CD14-positive monocyte (primary cell): Measurements from ENCODE around the gene PRICKLE1. TPM values are rescaled to one million over a fixed set of nuclear protein-coding genes. Genes with fewer than 3 reads are reported as not detected.

ENCODE experiments used
- DNase-seq, 3 donors: peaks; one replicate each; pipeline ENCODE4 v3.0.0-alpha.2; 2011 to 2022
- H2AFZ ChIP-seq: 2 replicates; pipeline ENCODE4 v1.6.0; 2012; ENCODE audit warnings: mild to moderate bottlenecking, low read depth, low read length, inconsistent platforms; ENCODE audit not compliant: insufficient read depth, poor library complexity, severe bottlenecking
- H3K27ac ChIP-seq, 2 donors: 1 replicate in 1 of 2; 2 replicates in 1 of 2; pipeline ENCODE4 v1.5.1; 2012 to 2013; ENCODE audit warnings: low read length in 2 of 2, control low read depth in 1 of 2, inconsistent platforms in 1 of 2, low read depth in 1 of 2, mild to moderate bottlenecking in 1 of 2
- H3K27me3 ChIP-seq, 2 donors: one replicate each; pipeline versions ENCODE4 v1.6.0 to v1.6.1; 2011 to 2013; ENCODE audit warnings: low read length in 2 of 2; ENCODE audit not compliant: control insufficient read depth in 2 of 2, insufficient read depth in 2 of 2
- H3K36me3 ChIP-seq, 2 donors: replicated peaks in 1 of 2; 1 replicate in 1 of 2; 2 replicates in 1 of 2; pipeline versions ENCODE4 v1.5.1 to v1.6.1; 2012 to 2013; ENCODE audit warnings: low read length in 2 of 2, control low read depth in 1 of 2, inconsistent platforms in 1 of 2, mild to moderate bottlenecking in 1 of 2; ENCODE audit not compliant: insufficient read depth in 2 of 2, control insufficient read depth in 1 of 2
- H3K4me1 ChIP-seq, 2 donors: 1 replicate in 1 of 2; 2 replicates in 1 of 2; pipeline versions ENCODE4 v1.5.1 to v1.6.1; 2012 to 2013; ENCODE audit warnings: low read length in 2 of 2, control low read depth in 1 of 2, inconsistent platforms in 1 of 2, mild to moderate bottlenecking in 1 of 2, moderate library complexity in 1 of 2; ENCODE audit not compliant: insufficient read depth in 2 of 2, control insufficient read depth in 1 of 2
- H3K4me2 ChIP-seq: replicated peaks from 2 replicates; pipeline ENCODE3; 2012; ENCODE audit warnings: low read length, moderate library complexity, mild to moderate bottlenecking; ENCODE audit not compliant: poor library complexity, severe bottlenecking; ENCODE audit errors: extremely low read depth
- H3K4me3 ChIP-seq, 3 experiments: fragments of 200-600 bp in 1 of 3; sonication (generic) in 1 of 3; replicated peaks in 1 of 3; 1 replicate in 2 of 3; 2 replicates in 1 of 3; pipeline ENCODE4 v1.5.1; 2011 to 2013; ENCODE audit warnings: low read length in 3 of 3, mild to moderate bottlenecking in 3 of 3, control low read depth in 2 of 3, low read depth in 2 of 3, inconsistent platforms in 1 of 3, moderate library complexity in 1 of 3
- H3K79me2 ChIP-seq: 2 replicates; pipeline ENCODE4 v1.6.0; 2012; ENCODE audit warnings: mild to moderate bottlenecking, control low read depth, inconsistent platforms, low read length, moderate library complexity; ENCODE audit not compliant: insufficient read depth
- H3K9ac ChIP-seq: 2 replicates; pipeline ENCODE4 v1.6.0; 2017; ENCODE audit warnings: low read length, mild to moderate bottlenecking; ENCODE audit not compliant: insufficient read depth, poor library complexity, severe bottlenecking
- H3K9me3 ChIP-seq, 2 donors: replicated peaks in 1 of 2; 1 replicate in 1 of 2; 2 replicates in 1 of 2; pipeline versions ENCODE4 v1.5.1 to v1.6.1; 2012 to 2013; ENCODE audit warnings: low read length in 2 of 2, control low read depth in 1 of 2; ENCODE audit not compliant: control insufficient read depth in 1 of 2, insufficient read depth in 1 of 2
- H4K20me1 ChIP-seq: 2 replicates; pipeline ENCODE4 v1.6.0; 2012; ENCODE audit warnings: mild to moderate bottlenecking, low read length, control low read depth, moderate library complexity; ENCODE audit not compliant: insufficient read depth
- H3K27ac Mint-ChIP-seq, 7 donors: one replicate each; pipeline ENCODE4 v1.8.0; 2020; ENCODE audit warnings: mild to moderate bottlenecking in 7 of 7, mixed read lengths in 7 of 7, moderate library complexity in 6 of 7, inconsistent platforms in 2 of 7
- H3K27me3 Mint-ChIP-seq, 3 donors: one replicate each; pipeline ENCODE4 v1.8.0; 2021 to 2022; ENCODE audit warnings: low read depth in 3 of 3, mild to moderate bottlenecking in 3 of 3, mixed read lengths in 3 of 3, moderate library complexity in 3 of 3, inconsistent platforms in 1 of 3
- H3K36me3 Mint-ChIP-seq, 2 donors: one replicate each; pipeline ENCODE4 v1.8.0; 2020; ENCODE audit warnings: mixed read lengths in 2 of 2, inconsistent platforms in 1 of 2, mild to moderate bottlenecking in 1 of 2
- H3K4me1 Mint-ChIP-seq: one replicate; pipeline ENCODE4 v1.8.0; 2020; ENCODE audit warnings: mild to moderate bottlenecking, mixed read lengths
- H3K4me3 Mint-ChIP-seq, 2 donors: one replicate each; pipeline ENCODE4 v1.8.0; 2020; ENCODE audit warnings: mild to moderate bottlenecking in 2 of 2, mixed read lengths in 2 of 2, moderate library complexity in 1 of 2
- H3K9me3 Mint-ChIP-seq, 7 donors: one replicate each; pipeline ENCODE4 v1.8.0; 2020 to 2022; ENCODE audit warnings: mixed read lengths in 7 of 7, mild to moderate bottlenecking in 6 of 7, moderate library complexity in 6 of 7, inconsistent platforms in 2 of 7
- CTCF ChIP-seq: fragments of 200-600 bp; IDR thresholded peaks from one replicate; pipeline ENCODE4 v1.8.0; 2022; ENCODE audit warnings: antibody characterized with exemption, mild to moderate bottlenecking
- WGBS: methylation state at CpG from one replicate; pipeline ENCODE4 v1.1.5; 2013; ENCODE audit warnings: missing lambda C conversion rate; ENCODE audit not compliant: insufficient coverage; 5-methylcytosine and 5-hydroxymethylcytosine counted together
- intact Hi-C, 2 donors: fragments of 100-400 bp; cut with micrococcal nuclease; formaldehyde crosslinking; loops; one replicate each; pipeline versions ENCODE4 v1.15.0 to v1.15.1; 2023
- polyA plus RNA-seq, 3 donors: library from polyadenylated mRNA; depleted of rRNA in 1 of 3; unstranded in 2 of 3; stranded (reverse) in 1 of 3; fragments of 300-500 nt in 2 of 3; fragments of >200 nt in 1 of 3; fragmentation: Illumina TruSeq in 2 of 3; gene quantifications; 1 replicate in 2 of 3; 2 replicates in 1 of 3; pipeline ENCODE4 v1.2.3, GENCODE V29; 2012 to 2021

The PRICKLE1 gene
- polyA plus RNA-seq, 3 donors, result 1.3 to 5.1 (median 2.6) TPM

DNA sequence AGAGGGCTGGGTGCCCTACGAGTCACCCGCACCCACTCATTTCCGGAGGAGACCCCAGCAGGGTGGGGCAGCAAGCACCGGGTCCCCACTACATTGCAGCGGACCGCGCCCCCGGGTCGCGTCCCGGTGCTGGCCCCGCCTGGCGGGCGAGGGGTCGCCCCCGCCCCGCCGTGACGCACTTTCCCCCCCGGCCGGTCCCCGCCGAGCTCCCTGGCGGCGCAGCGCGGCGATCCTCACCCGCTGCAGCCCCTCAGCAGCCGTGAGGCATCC is 106.1 kb downstream of the PRICKLE1 start:
- H3K27ac ChIP-seq, result no peak overlapping the region
- H3K4me1 Mint-ChIP-seq, result peaks cover 17% of the 10 kb centered on the region
- peaks cover 53 to 81% (median 61%) of the 10 kb centered on the region in 3 donors for H3K27me3 Mint-ChIP-seq
- no peaks in the 10 kb centered on the region for H4K20me1 ChIP-seq
- no peaks in the 10 kb centered on the region for H3K9me3 ChIP-seq
- DNase-seq, result peak in 1 of 3 donors; percentile 5
- H3K36me3 ChIP-seq, result no peaks in the 10 kb centered on the region
- WGBS, result 0% methylated on average over 29 of the region's 30 CpGs
- intact Hi-C loops, result no loop called here
- peak overlapping the region; percentile 96 for H3K4me2 ChIP-seq
- peak overlapping the region in 1 of 7 donors; percentile 3 for H3K27ac Mint-ChIP-seq
- peak overlapping the region; percentile 90 to 97 for H3K4me3 Mint-ChIP-seq
- H3K27me3 ChIP-seq, result peaks cover 51 to 74% of the 10 kb centered on the region in 2 donors
- peak overlapping the region; percentile 88 for H2AFZ ChIP-seq
- no peaks in the 10 kb centered on the region for H3K79me2 ChIP-seq
- no peak for TF ChIP-seq CTCF
- peak overlapping the region; percentile 55 for H3K9ac ChIP-seq
- H3K9me3 Mint-ChIP-seq, result peaks cover 0 to 13% (median 6%) of the 10 kb centered on the region in 7 donors
- H3K4me1 ChIP-seq, result peaks cover 13 to 21% of the 10 kb centered on the region in 2 donors
- peaks cover 6 to 7% of the 10 kb centered on the region in 2 donors for H3K36me3 Mint-ChIP-seq
- H3K4me3 ChIP-seq, result peak overlapping the region; percentile 50 to 81 (median 58)

DNA sequence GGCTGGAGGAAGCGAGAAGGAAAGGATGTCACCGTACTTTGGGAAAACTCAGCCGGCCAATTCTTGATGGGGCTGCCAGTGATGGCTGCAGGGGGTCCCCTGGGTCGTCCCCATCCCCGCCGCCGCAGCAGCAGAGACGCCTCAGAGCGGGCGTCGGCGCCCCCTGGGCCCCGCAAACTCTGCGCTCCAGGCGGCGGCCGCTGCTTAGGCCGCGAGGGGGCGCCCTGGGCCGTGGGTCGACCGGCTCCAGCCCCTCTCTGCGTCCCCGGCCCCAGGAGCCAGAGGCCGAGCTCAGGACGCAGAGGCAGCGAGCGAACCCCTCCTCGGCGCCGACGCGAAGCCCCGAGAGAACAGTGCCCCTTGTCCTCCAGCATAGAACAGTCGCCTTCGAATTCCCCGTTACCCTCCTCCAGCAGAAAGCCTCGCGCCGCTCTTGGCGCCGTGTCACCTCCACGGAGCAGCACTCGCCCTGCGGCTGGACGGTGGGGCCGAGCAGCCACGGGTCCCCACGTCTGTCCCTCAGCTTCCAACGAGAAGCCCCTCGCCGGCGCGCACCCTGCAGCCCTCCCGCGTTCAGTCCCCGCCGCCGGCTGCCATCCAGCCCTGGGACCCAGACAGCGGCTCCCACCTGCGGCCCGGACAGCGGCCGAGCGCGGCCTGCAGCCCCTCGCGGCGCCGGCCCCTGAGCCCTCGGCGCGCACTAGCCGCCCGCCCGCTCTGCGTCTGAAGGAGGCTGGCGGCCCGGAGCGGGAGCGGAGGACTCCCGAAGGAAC is 106.6 kb downstream of the PRICKLE1 start:
- intact Hi-C loops, result no loop called here
- Mint-ChIP-seq H3K4me3 (peak overlapping the region; percentile 86 to 95), H3K27me3 (peaks cover 48 to 81% (median 57%) of the 10 kb centered on the region in 3 donors), H3K4me1 (peaks cover 17% of the 10 kb centered on the region), H3K36me3 (peaks cover 6 to 7% of the 10 kb centered on the region in 2 donors), H3K9me3 (peaks cover 0 to 13% (median 6%) of the 10 kb centered on the region in 7 donors), H3K27ac (peak overlapping the region in 1 of 7 donors; percentile 82)
- Histone ChIP-seq H2AFZ (peak overlapping the region; percentile 88), H3K4me1 (peaks cover 13 to 21% of the 10 kb centered on the region in 2 donors), H3K27me3 (peaks cover 51 to 74% of the 10 kb centered on the region in 2 donors), H4K20me1 (no peaks in the 10 kb centered on the region), H3K4me3 (peak overlapping the region; percentile 50 to 81 (median 58)), H3K9ac (peak overlapping the region; percentile 55), H3K9me3 (no peaks in the 10 kb centered on the region), H3K79me2 (no peaks in the 10 kb centered on the region), H3K27ac (no peak overlapping the region), H3K36me3 (no peaks in the 10 kb centered on the region), H3K4me2 (peak overlapping the region; percentile 96)
- peak; percentile 93 for TF ChIP-seq CTCF
- WGBS, result under 1% methylated on average over 78 of the region's 83 CpGs
- peak; percentile 31 to 47 (median 46) for DNase-seq
